ENCODE data around the gene CCDC88C.
"Not testable (repeated sequence)": the region's sequence is repeated elsewhere in the genome, so short reads cannot be mapped to it uniquely, and the experiment has no call there.

The CCDC88C gene

DNA sequence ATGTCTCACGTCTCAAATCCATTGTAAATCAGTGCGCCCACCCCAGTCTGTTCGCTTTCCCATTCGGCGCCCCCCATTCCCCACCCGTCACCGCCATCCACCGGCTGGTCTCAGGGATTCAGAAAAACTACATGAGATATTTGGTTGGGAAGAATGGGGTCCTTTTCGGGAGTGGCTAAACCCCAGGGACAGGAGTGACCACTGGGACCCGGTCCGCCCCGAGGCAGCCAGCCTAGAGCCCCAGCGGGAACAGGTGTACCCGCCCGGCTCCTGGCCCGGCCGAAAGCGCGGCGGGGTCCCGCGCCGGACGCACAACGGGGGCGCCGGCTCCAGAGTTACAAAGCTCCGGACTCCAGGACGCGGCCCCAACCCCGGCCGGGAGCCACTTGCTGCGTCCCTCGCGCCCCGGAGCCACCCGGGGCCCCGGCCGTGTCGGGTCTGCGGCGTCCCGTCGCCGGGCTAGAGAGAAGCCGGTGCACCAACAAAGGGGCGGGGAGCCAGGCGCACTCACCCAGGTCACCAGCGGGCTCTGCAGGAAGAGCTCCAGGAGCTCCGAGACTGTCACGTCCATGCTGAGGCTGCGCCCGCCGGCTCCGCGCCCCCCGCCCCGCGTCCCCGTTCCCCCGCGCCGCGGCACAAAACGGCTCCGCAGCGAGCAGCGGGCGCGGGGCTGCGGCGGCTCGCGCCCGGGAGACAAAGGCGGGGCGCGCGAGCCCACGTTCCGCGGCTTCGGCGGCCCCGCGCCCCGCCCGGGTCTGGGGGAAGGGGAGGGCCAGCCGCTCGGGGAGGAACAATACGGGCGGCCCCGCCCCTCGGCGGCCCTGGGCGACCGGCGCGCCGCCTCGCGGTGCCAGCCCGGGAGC is at the start of gene CCDC88C:
CCDC88C (minus strand) TSS at position 701 of the 863 bp plus-strand sequence; CDS start at position 571, 130 bp downstream.
- peak; percentile 93 for DNase-seq

DNA sequence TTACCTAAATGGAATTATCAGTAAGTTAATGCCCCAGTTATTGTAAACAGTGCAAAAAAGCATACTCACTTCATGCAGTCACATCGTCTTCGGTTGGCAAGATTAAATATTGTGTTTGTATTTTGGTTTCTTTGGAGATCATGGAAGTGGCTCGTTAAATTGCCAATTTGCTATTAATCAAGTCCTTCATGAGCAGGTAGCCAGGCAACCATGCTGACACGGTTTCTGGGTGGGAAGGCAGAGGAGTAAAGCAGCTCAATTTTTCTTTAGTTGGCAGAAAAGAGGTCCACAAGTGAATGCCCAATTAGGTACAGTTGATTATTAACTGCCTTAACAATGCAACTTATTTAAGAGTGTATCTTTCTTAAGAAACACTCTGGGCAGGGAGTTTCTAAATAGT is 48.6 kb upstream of the CCDC88C start:
- DNase-seq: no peak

DNA sequence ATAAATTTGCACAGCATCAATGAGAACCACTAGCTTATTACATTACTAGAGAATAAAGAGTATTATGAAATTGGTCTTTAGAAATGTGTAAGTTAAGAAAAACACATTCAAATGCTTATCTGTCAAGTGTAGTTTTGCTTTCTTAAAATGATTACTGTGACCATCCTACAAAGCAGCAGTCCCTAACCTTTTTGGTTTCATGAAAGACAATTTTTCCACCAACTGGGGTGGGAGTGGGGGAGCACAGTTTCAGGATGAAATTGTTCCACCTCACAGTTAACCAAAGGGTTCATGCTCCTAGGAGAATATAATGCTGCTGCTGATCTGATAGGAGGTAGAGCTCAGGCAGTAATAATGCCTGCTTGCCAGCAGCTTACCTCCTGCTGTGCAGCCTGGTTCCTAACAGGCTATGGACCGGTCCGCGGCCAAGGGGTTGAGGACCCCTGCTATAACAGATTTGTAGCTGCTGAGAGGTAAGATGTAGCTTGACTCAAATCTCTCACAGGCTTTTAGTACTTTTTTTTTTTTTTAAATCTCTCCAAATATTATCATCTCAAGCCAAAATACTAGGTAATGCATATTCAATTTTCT is 47.1 kb upstream of the CCDC88C start:
- DNase-seq: no peak

DNA sequence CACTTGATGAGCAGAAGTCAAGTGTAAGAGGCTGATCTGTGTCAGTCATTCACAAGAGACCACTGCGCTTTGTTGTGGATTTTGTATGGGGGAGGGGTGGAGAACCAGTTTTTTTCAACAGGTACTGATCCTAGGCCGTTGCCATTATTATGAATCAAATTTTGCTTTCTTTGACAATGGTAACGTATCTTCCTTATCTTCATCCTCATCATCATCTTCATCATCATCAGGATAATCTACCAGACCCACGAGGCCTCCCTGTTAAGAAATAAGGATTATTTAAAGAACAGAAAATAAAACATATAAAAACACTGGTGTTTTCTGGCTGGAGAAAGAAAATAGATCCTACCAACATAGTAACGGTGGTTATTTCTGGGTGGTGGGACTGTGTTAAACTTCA is 41.0 kb upstream of the CCDC88C start:
- DNase-seq: no peak

DNA sequence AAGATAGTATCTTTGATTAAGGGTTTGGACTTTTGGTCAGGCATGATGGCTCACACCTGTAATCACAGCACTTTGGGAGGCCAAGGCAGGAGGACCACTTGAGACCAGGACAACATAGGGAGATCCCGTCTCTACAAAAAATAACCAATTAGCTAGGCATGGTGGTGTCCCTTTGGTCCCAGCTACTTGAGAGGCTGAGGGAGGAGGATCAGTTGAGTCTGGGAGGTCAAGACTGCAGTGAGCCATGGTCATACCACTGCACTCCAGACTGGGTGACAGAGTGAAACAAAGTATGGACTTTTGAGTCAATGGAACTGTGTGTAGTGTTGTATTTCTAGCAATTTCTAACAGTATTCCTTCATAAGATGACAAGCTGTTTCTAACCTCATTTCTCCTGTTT is 38.7 kb upstream of the CCDC88C start:
- no peak for DNase-seq

DNA sequence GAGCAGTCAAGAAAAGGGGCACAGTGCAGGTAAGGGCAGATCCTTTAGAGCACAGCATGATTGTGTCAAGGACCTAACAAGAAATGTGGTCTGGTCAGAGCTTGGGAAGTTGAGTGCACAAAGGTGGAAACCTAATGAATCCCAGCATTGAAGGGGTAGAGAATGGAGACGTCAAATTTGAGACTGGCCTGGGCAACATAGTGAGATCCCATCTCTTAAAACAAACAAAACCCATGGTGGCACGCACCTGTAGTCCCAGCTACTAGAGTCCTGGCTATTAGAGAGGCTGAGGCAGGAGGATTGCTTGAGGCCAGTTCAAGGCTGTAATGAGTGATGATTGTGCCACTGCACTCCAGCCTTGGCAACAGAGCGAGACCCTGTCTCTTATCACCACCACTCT is 37.0 kb upstream of the CCDC88C start:
- no peak for DNase-seq

DNA sequence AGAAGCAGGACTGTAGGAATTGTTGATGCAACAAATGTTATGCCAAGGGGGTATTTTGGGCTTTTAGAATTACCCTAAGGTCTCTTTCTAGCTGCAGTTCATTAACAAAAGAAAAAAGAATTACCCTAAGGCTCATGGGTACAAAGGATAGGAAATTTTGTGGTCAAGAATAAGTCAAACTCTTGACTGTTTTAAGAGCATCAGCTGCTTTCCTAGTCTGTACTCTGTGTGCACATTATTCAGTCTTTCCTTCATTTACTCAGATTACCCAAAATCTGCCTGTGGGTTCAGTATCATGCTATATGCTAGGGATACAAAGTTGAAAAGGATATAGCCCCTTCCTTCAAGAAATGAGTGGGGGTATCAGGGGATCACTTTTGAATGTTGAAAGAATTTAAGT is 36.5 kb upstream of the CCDC88C start:
- DNase-seq: no peak

DNA sequence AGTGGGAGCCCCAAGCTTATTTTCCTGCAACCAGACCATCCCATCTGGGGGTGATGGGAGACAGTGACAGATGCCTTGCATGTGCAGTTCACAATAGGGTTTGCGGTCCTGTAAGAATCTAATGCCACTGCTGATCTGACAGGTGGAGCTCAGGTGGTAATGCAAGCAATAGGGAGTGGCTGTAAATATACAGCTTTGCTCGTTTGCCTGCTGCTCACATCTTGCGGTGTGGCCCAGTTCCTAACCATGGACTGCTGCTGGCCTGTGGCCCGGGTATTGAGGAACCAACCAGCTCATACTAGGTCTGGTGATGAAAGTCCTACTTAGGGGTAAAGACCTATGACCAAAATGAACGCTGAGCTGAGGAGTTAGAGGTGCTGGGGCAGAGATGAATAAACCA is 36.1 kb upstream of the CCDC88C start:
- no peak for DNase-seq

GRCh38 chr14:91444335-91445020 is 26.9 kb upstream of the CCDC88C start:
- DNase-seq: no peak

GRCh38 chr14:91439345-91439744 is 21.7 kb upstream of the CCDC88C start:
- no peak for DNase-seq

DNA sequence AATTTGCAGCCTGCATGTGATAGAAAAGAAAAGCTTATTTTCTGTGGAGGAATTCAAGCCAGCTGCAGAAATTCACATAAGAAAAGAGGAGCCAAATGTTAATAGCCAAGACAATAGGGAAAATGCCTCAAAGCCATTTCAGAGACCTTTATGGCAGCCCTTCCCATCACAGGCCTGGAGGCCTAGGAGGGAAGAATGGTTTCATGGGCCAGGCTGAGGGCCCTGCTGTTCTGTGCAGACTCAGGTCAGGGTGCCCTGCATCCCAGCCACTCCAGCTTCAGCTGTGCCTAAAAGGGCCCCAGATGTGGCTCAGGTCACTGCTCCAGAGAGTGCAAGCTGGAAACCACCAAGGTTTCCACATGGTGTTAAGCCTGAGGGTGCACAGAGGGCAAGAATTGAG is 21.2 kb upstream of the CCDC88C start:
- DNase-seq: no peak

DNA sequence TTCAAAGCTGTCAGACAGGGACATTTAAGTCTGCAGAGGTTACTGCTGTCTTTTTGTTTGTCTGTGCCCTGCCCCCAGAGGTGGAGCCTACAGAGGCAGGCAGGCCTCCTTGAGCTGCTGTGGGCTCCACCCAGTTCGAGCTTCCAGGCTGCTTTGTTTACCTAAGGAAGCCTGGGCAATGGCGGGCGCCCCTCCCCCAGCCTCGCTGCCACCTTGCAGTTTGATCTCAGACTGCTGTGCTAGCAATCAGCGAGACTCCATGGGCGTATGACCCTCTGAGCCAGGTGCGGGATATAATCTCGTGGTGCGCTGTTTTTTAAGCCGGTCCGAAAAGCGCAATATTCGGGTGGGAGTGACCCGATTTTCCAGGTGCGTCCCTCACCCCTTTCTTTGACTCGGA is 18.6 kb upstream of the CCDC88C start:
- DNase-seq: not testable (repeated sequence)

- DNase-seq: no peak
Observed at GRCh38 chr14:91429385-91429784, 11.8 kb upstream of the CCDC88C start.

DNA sequence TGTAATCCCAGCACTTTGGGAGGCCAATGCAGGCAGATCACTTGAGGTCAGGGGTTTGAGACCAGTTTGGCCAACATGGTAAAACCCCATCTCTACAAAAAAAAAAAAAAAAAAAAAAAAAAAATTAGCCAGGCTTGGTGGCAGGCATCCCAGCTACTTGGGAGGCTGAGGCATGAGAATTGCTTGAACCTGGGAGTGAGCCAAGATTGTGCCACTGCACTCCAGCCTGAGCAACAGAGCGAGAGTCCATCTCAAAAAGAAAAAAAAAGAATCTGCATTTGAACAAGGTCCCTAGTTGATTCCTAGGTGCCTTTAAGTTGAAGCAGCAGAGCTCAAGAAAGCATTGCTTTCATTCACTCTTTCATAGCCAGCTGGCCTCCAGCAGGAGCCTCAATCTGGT is 11.3 kb upstream of the CCDC88C start:
- DNase-seq: not testable (repeated sequence)

DNA sequence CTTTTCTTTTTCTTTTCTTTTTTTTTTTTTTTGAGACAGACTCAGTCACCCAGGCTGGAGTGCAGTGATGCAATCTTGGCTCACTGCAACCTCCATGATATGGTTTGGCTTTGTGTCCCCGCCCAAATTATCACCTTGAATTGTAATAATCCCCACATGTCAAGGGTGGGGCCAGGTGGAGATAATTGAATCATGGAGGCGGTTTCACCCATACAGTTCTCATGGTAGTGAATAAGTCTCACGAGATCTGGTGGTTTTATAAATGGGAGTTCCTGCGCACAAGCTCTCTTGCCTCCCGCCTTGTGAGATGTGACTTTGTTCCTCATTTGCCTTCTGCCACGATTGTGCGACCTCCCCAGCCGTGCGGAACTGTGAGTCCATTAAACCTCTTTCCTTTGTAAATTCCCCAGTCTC is 7.9 kb upstream of the CCDC88C start:
- not testable (repeated sequence) for DNase-seq

DNA sequence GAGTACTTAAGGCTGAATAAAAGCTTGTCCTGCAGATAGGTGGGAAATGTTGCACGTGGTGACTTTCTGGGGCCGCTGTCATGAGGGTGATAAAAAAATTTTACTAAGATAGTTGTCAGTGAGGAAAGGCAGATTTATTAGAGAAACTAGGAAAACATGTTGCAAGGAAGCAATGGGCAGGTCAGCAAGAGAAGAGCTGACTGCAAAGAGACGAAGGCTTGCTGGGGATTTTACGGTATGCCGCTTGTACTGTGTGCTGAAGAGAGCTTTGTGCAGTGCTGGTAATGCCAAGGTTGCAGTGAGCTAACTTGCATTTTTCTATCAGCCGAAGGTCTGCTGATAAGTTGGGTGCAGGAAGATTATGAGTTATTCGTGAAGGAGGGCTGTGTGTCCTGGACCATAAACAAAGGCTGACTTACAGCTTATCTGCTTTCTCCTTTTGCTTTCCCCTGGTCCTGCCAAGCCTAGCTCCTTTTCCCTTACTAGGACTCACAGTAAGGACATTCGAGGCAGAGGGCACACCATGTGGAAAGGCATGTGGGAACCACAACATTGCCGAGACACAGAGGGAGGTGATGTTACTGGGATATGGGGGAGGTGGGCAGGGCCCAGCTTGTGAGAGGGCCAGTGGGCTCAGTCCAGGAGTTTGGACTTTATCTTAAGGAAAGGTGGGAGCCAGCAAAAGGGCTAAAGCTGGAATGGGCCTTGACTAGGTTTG is 7.4 kb upstream of the CCDC88C start:
- DNase-seq: no peak

DNA sequence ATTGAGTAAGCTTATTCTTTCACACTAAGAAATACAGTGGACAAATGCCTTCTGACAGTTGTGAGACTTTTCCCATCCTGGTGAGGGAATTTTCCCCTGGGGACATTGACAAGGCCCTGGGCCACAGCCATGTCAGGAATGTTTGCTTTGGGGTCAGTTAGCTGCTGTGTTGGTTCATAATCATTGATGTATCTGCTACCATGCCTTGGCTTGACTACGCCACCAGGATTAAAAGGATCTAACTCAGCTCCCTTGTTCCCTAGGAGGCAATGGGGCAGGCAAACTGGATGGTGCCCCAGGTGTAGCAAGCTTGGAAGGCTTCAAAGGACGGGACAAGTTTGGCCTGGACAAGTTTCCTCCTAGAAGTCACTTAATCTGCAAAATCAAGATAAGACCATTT is 3.1 kb upstream of the CCDC88C start:
- no peak for DNase-seq

- no peak for DNase-seq
Observed at GRCh38 chr14:91419451-91419850, 1.8 kb upstream of the CCDC88C start.

DNA sequence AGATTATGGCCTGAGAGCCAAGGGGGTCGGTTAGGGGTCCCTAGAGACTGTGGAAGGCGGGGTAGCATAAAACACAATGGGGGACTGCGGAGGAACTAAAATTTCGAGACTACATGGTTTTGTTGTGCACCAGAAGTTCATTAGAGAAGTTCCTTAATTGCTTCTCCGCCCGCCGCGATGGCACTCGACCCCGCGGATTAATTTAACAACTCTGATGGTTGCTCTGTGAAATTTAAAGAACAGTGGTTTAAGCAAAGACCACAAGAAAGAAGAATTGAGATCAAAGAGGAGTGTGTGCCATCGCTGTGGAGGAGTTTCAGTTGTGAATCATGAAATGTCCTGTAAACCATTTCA is 1.4 kb upstream of the CCDC88C start:
- DNase-seq: no peak

- DNase-seq: peak; percentile 94
Observed at GRCh38 chr14:91418387-91419043, 895 bp upstream of the CCDC88C start.

DNA sequence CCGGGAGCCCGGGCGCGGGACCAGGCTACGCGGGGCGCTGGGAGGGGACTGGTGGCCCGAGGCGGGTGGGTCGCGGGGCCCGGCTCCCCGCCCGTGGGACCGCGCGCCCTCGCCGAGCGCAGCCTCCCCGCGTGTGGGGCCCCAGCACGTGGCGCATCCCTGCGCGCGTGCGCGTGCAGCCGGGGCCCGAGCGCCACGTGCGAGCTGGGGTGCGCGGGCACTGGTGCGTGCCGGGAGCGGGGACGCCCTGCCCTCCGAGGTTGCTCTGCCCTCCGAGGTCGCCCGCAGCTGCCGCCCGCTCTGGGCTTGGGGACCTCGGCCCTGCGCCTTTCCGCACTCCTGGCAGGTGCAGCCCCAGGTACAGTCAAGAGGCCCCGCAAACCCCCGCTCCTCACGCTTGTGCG is 365 bp upstream of the CCDC88C start:
- peak; percentile 89 for DNase-seq

DNA sequence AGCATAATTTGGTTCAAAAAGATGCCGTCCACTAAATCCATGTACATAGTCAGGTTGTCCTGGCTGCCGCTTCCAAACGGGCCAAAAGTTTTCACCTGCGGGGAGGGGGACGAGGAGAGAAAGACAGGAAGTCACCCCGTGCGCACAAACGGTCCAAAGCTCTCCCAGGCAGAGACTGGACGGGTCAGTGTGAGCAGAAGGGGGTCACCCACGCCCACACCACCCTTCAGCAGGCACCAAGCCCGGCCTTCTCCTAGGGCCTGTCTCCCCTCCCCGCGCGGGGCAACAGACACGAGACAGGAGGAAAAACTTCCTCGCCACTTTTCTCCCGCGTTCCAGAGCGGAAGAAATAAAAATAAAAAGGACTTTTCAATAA is 888 bp downstream of the CCDC88C start:
- peak; percentile 77 for DNase-seq

All from activated effector memory CD4-positive, alpha-beta T cell treated with anti-CD3 and anti-CD28 coated beads, Interleukin-2, amount 50 U/mL, for 16 hours (primary cell).